K562 (cell line): ENCODE measurements around the gene CHST14. TPM values are rescaled to one million over a fixed set of nuclear protein-coding genes. Genes with fewer than 3 reads are reported as not detected.

Experiments
- ATAC-seq: fragments of 200-7000 bp; cut with Tn5 transposase; 3 replicates; pipeline ENCODE4 v1.9.1; 2020; ENCODE audit warnings: moderate library complexity
- BruUV-seq: library from RNA; stranded (reverse); fragments of 400-500 nt; replicated peaks from 2 replicates; lab custom pipeline; 2021; lab: Mats Ljungman, UMichigan
- CTCF ChIA-PET: fragments of 300-600 bp; formaldehyde crosslinking; extraction: SDS; loops from one replicate; lab custom pipeline; 2021; ENCODE audit warnings: low intra/inter-chr PET ratio; lab: Yijun Ruan, JAX
- POLR2A ChIA-PET: fragments of 300-600, 350-650 bp; sonication (Branson Sonifier 250); formaldehyde crosslinking; extraction: SDS; loops from one replicate; lab custom pipeline; 2021; ENCODE audit warnings: antibody characterized with exemption, inconsistent platforms; lab: Yijun Ruan, JAX
- DNase-seq, 4 experiments: peaks; one replicate each; pipeline versions ENCODE4 v3.0.0 to v3.0.0-alpha.2; 2011 to 2018; ENCODE audit warnings: low spot score in 3 of 4, mixed read lengths in 3 of 4; ENCODE audit errors: extremely low read depth in 1 of 4
- FAIRE-seq: peaks from 2 replicates; lab custom pipeline; 2011; peaks lifted over from hg19 to GRCh38; lab: Jason Lieb, UNC
- H2AFZ ChIP-seq: 2 replicates; pipeline ENCODE4 v1.6.0; 2011; ENCODE audit warnings: low read depth, low read length, control low read depth, inconsistent platforms
- H3K27ac ChIP-seq: fragments of 200-600 bp; 3 replicates; pipeline ENCODE4 v1.8.0; 2011; ENCODE audit warnings: low read depth, mild to moderate bottlenecking, control low read depth, inconsistent platforms, low read length, moderate library complexity, mixed read lengths; ENCODE audit errors: extremely low read depth
- H3K27me3 ChIP-seq, 2 experiments: fragments of 300-600 bp in 1 of 2; 2 replicates in 1 of 2; 3 replicates in 1 of 2; pipeline versions ENCODE4 v1.6.0 to v1.8.0; 2011; ENCODE audit warnings: inconsistent platforms in 2 of 2, low read length in 2 of 2, mild to moderate bottlenecking in 1 of 2, mixed read lengths in 1 of 2, moderate library complexity in 1 of 2; ENCODE audit not compliant: control insufficient read depth in 2 of 2, insufficient read depth in 2 of 2
- H3K36me3 ChIP-seq: fragments of 300-600 bp; 3 replicates; pipeline ENCODE4 v1.8.0; 2011; ENCODE audit warnings: mild to moderate bottlenecking, low read length, inconsistent platforms; ENCODE audit not compliant: control insufficient read depth, insufficient read depth
- H3K4me1 ChIP-seq, 2 experiments: fragments of 200-600 bp in 1 of 2; replicated peaks in 1 of 2; 2 replicates in 1 of 2; 3 replicates in 1 of 2; pipeline versions ENCODE4 v1.5.1 to v1.8.0; 2011; ENCODE audit warnings: inconsistent platforms in 2 of 2, low read length in 2 of 2, mild to moderate bottlenecking in 1 of 2, mixed read lengths in 1 of 2, moderate library complexity in 1 of 2; ENCODE audit not compliant: control insufficient read depth in 2 of 2, insufficient read depth in 2 of 2
- H3K4me2 ChIP-seq: 2 replicates; pipeline ENCODE4 v1.6.1; 2011; ENCODE audit warnings: low read length, control low read depth, inconsistent platforms, mixed read lengths; ENCODE audit not compliant: insufficient read depth
- H3K4me3 ChIP-seq: fragments of 200-600 bp; sonication (generic), shearing (Covaris generic); 2 replicates; pipeline ENCODE4 v1.5.1; 2016; ENCODE audit warnings: control low read depth, inconsistent platforms
- H3K79me2 ChIP-seq: fragments of 200-600 bp; 3 replicates; pipeline ENCODE4 v1.8.0; 2011; ENCODE audit warnings: low read length, inconsistent platforms; ENCODE audit not compliant: control insufficient read depth, insufficient read depth
- H3K9ac ChIP-seq, 2 experiments: 2 replicates each; pipeline versions ENCODE4 v1.6.0 to v1.6.1; 2011; ENCODE audit warnings: low read depth in 2 of 2, low read length in 2 of 2, control low read depth in 1 of 2, inconsistent platforms in 1 of 2, mild to moderate bottlenecking in 1 of 2, mixed read lengths in 1 of 2; ENCODE audit not compliant: insufficient read depth in 1 of 2
- H3K9me1 ChIP-seq: one replicate; pipeline ENCODE4 v1.6.0; 2011; ENCODE audit warnings: inconsistent platforms, mild to moderate bottlenecking, low read length, moderate library complexity; ENCODE audit not compliant: control insufficient read depth, insufficient read depth
- H3K9me3 ChIP-seq: replicated peaks from 2 replicates; pipeline ENCODE4 v1.5.1; 2011; ENCODE audit warnings: low read depth, low read length, inconsistent platforms; ENCODE audit not compliant: control insufficient read depth, insufficient read depth
- H4K20me1 ChIP-seq: replicated peaks from 2 replicates; pipeline ENCODE4 v1.6.1; 2011; ENCODE audit warnings: low read length, inconsistent platforms, mixed read lengths; ENCODE audit not compliant: control insufficient read depth, insufficient read depth
- CBX2 ChIP-seq: fragments of 200-600 bp; sonication (generic); IDR thresholded peaks from one replicate; pipeline ENCODE4 v1.6.1; 2012; ENCODE audit warnings: mild to moderate bottlenecking, low read length, inconsistent platforms; ENCODE audit not compliant: insufficient read depth, poor library complexity, severe bottlenecking
- GABPA ChIP-seq: fragments of 200-800 bp; sonication (Bioruptor generic); conservative IDR thresholded peaks from 2 replicates; pipeline ENCODE4 v1.6.1; 2016; ENCODE audit warnings: low read depth, missing genetic modification characterization, missing compliant biosample characterization
- POU5F1 ChIP-seq: fragments of 150-350 bp; IDR thresholded peaks from 2 replicates; pipeline ENCODE4 v1.6.1; 2014; ENCODE audit warnings: borderline replicate concordance, low read length, low read depth, mild to moderate bottlenecking; ENCODE audit not compliant: partially characterized antibody
- SMARCA4 ChIP-seq: fragments of 450-650 bp; IDR thresholded peaks from 2 replicates; pipeline ENCODE4 v1.6.1; 2016
- SOX6 ChIP-seq: fragments of 450-650 bp; IDR thresholded peaks from 2 replicates; pipeline ENCODE4 v1.6.1; 2014; ENCODE audit warnings: mild to moderate bottlenecking
- TAF7 ChIP-seq: fragments of 450-650 bp; IDR thresholded peaks from 2 replicates; pipeline ENCODE4 v1.6.1; 2016; ENCODE audit warnings: missing genetic modification characterization, missing compliant biosample characterization
- ZBTB7A ChIP-seq: IDR thresholded peaks from 2 replicates; pipeline ENCODE4 v1.6.1; 2011; ENCODE audit warnings: low read depth, mild to moderate bottlenecking, low read length, moderate library complexity, borderline replicate concordance; ENCODE audit not compliant: control insufficient read depth
- ZNF778 ChIP-seq: fragments of 450-650 bp; formaldehyde crosslinking; IDR thresholded peaks from 2 replicates; pipeline ENCODE4 v1.4.0; 2020; ENCODE audit warnings: mild to moderate bottlenecking, moderate library complexity
- WGBS: fragments of 100-300 bp; shearing (Covaris generic); methylation state at CpG from one replicate; pipeline ENCODE4 v1.1.6; 2016; ENCODE audit warnings: low coverage, mixed read lengths; ENCODE audit not compliant: insufficient coverage; ENCODE audit errors: missing lambda C conversion rate; 5-methylcytosine and 5-hydroxymethylcytosine counted together
- in situ Hi-C: fragments of 300-500 bp; cut with MboI; formaldehyde crosslinking; loops from 4 replicates; pipeline ENCODE4 v1.15.0; 2018; ENCODE audit warnings: inconsistent platforms, mixed read lengths
- intact Hi-C: fragments of 100-400 bp; cut with micrococcal nuclease; formaldehyde crosslinking; loops from 2 replicates; pipeline ENCODE4 v1.14.2; 2022
- polyA plus RNA-seq, 8 experiments: library from polyadenylated mRNA; depleted of rRNA in 4 of 8; stranded (reverse) in 5 of 8; unstranded in 3 of 8; fragments of >200 nt; fragmentation: Nextera tagmentation in 2 of 8; fragmentation: Illumina TruSeq in 1 of 8; extraction: Ambion mirVana in 2 of 8; extraction: Trizol in 1 of 8; gene quantifications; 2 replicates each; pipeline versions ENCODE4 v1.2.1 to v1.2.3, GENCODE V29; 2011 to 2014; ENCODE audit warnings: inconsistent platforms in 1 of 8, missing spikeins in 1 of 8
- total RNA-seq, 7 experiments: library from RNA; depleted of rRNA in 6 of 7; stranded (reverse); fragments of >200 nt in 6 of 7; fragmentation: Illumina TruSeq in 2 of 7; extraction: Trizol in 2 of 7; gene quantifications; 2 replicates each; pipeline versions ENCODE4 v1.2.1 to v1.2.3, GENCODE V29; 2011 to 2021; ENCODE audit warnings: low replicate concordance in 1 of 7

The CHST14 gene
- total and polyA plus RNA-seq, 9 of the 15 experiments (the other 6 are each of a cell fraction or from before 2014, with no cell fraction given), result 1.6 to 12.1 (median 4.5) TPM

GRCh38 chr15:40443846-40444245, 26.9 kb upstream of the CHST14 start:
- FAIRE-seq (no peak), ATAC-seq (no peak), DNase-seq (no peak)
- H3K4me3 ChIP-seq, result no peak overlapping the region
- 39% methylated on average over 3 of the region's 3 CpGs for WGBS
- peaks cover 89% of the 10 kb centered on the region for H3K79me2 ChIP-seq
- peak overlapping the region; percentile 30 to 39; a peak in 2 of 4 replicates for H3K9ac ChIP-seq
- in situ Hi-C loops (no loop called here), intact Hi-C loops (loop anchor here (5.0 kb wide), 1 partner anchor 63 kb away; no protein-coding TSS in a partner anchor)
- TF ChIP-seq POU5F1 (no peak), TAF7 (tag) (no peak), ZBTB7A (no peak), ZNF778 (CRISPR knock-in tag) (no peak), SOX6 (no peak)
- ChIA-PET CTCF (interaction anchor here (0.6 kb wide), 1 partner anchor 108 kb away, joined by 3 read pairs; no protein-coding TSS in a partner anchor), POLR2A (interaction anchor here (0.6 to 8.4 kb wide), 3 partner anchors 9 to 18 kb away, joined by 3 to 89 read pairs (median 3); no protein-coding TSS in a partner anchor)
- peak overlapping the region; percentile 52 for H3K4me2 ChIP-seq
- no peak overlapping the region; the same call in 2 of the 3 replicates for H3K27ac ChIP-seq
- H3K9me3 ChIP-seq, result no peaks in the 10 kb centered on the region
- H3K9me1 ChIP-seq, result peaks cover 4% of the 10 kb centered on the region
- BruUV-seq, result no TSS peak
- H4K20me1 ChIP-seq, result peaks cover 33% of the 10 kb centered on the region
- H3K27me3 ChIP-seq, result no peaks in the 10 kb centered on the region
- peaks cover 26 to 41% of the 10 kb centered on the region in 2 experiments for H3K4me1 ChIP-seq
- peaks cover 30% of the 10 kb centered on the region; the same call in 2 of the 3 replicates for H3K36me3 ChIP-seq
- no peak overlapping the region for H2AFZ ChIP-seq

GRCh38 chr15:40444736-40445135, 26.0 kb upstream of the CHST14 start:
- Histone ChIP-seq H3K36me3 (peaks cover 30% of the 10 kb centered on the region; the same call in 2 of the 3 replicates), H3K4me3 (no peak overlapping the region), H2AFZ (no peak overlapping the region), H3K9me3 (no peaks in the 10 kb centered on the region), H3K27ac (no peak overlapping the region), H3K27me3 (no peaks in the 10 kb centered on the region), H4K20me1 (peaks cover 33% of the 10 kb centered on the region), H3K79me2 (peaks cover 88% of the 10 kb centered on the region), H3K9ac (no peak overlapping the region; a peak in 1 of 4 replicates), H3K4me1 (peaks cover 19 to 32% of the 10 kb centered on the region in 2 experiments), H3K4me2 (no peak overlapping the region), H3K9me1 (peaks cover 4% of the 10 kb centered on the region)
- FAIRE-seq (no peak), ATAC-seq (no peak), DNase-seq (no peak)
- BruUV-seq, result no TSS peak
- ChIA-PET POLR2A (interaction anchor here (1.3 to 8.4 kb wide), 2 partner anchors 9 to 19 kb away, joined by 3 to 89 read pairs; no protein-coding TSS in a partner anchor), CTCF (interaction anchor here (0.6 kb wide), 2 partner anchors 44 to 167 kb away, joined by 3 read pairs; no protein-coding TSS in a partner anchor)
- intact Hi-C loops (loop anchor here (5.0 kb wide), 1 partner anchor 63 kb away; no protein-coding TSS in a partner anchor), in situ Hi-C loops (no loop called here)
- no peak for TF ChIP-seq SMARCA4
- no peak for TF ChIP-seq CBX2
- no peak for TF ChIP-seq GABPA (tag)
- WGBS, result 90% methylated on average over 4 of the region's 5 CpGs
